GM18526 (cell line): Measurements from ENCODE around the gene CD274.

Experiments
- POLR2A ChIP-seq: IDR thresholded peaks from 3 replicates; pipeline ENCODE4 v1.6.1; 2011; ENCODE audit not compliant: insufficient read length; ENCODE audit errors: extremely low read depth

CD274 gene

DNA sequence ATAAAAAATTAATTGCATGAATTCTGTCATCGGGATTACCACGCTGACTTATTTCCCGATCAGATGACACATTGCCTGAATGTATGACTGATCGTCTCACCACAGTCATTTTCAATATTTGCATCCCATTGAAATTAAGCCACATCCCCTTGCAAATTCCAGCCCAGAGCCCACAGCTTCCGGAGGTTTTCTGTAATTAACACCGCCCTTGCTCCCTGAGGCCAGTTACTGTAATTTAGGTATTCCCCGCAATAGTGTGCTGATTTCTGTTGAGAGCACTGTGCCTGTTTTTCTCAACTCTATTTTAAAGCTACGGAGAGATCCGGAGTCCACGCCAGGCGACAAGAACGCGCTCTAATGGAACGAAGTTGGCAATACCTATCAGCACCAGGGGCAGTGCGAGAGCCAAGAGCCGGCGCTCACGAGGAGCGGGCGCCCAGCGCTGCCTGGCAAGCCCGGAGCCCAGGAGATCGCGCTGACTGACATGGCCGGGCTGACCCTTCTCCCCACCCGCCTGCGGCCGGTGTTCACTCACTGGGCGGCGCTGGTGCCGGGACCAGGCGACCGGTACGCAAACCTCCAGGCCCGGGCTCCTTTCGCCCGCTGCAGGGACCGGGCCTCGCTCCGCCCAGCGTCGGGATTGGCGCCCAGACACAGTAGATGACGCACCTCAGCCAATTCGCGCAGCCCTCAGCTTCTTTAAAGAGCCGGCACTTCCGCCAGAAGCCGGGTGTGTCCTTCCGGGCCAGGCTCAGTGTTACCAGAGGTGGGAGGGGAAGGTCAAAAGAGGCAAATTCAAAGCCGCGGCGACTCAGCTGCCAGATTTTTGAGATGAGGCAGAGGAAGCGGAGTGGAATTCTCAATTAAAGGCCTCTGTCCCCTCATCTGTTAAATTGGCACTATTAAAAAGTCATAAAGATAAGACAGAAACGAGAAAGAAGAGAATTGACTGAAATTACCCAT, 12.8 kb upstream of the CD274 start, which contains the start of gene PLGRKT:
Gene PLGRKT, minus strand, starts transcription at position 672 of the 963 bp plus-strand sequence. CDS start 5,948 bp downstream, outside the sequence.
- TF ChIP-seq POLR2A, result peak; percentile 95

DNA sequence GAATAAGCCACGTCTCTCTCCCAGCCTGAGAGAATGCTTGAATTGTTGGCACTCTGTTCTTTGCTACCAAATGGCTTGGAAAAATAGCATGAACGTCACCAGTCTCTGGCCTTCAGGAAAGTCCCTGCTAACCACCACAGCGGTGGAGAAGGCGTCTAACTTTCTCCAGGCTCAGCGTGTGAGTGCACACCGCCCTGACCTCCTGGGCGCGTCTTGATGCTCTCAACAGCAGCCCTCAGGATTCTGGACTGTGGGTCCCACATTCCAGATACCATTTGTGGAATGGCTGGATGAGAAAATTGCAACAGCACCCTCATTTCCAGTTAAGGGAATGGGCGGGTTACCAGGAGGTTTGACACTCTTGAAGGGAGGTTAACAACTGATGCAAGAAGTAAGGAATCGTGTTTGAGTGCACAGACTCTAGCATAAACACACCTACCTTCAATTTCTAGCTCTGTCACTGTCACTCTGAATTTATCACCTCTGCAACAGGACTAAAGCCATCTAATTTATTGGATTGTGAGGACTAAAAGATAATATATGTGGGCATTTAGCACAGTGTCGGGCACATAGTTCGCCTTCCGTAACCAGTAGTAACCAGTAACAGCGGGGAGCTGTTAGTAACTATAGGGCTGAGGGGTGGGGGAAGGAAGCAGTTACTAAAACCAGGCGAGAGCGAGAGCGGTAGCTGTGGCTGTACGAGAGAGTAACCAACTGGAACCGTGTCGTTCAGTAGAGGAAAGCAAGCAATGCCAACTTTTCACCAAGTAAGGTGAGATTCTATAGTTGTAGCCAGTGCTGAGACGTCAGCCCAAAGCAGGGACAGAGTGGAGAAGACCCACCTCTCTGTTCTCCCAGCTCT, 11.8 kb upstream of the CD274 start:
- peak; percentile 18 for TF ChIP-seq POLR2A

DNA sequence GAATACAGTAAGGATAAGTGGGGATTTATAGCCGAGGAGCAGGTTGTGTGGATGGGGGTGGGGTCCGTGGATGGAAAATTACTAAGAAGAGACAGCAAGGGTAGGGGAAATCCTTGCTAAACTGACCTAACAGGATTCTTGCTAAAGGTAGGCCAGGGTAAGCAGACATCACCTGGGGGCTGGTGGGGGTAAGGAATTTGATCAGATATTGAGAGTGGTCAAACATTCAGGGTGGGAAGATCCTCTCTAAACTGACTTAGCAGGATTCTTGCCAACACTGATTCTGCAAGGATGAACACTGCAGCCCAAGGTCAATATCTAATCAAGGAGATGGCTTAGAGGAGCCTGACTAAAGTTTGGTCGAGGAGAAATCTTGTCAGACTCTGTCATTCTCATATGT, 9.9 kb upstream of the CD274 start:
- TF ChIP-seq POLR2A, result no peak

DNA sequence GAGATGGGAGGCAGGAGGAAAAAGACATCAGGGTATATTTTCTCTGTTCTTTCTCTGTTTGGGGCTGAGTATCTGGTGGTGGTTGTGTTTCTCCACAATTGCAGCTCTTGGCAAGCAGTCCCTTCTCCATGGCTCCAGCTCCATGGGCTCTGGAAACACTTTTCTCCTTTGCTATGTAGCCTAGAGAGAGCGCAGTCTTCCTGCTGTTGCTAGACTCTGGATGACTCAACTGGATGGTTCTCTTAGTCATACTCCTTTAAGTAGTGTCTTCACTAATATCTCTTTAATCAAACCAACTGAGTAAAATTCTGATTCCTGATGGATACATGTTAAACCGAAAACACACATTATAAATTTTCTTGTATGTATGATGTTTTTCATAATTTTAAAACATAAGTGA, 9.3 kb upstream of the CD274 start:
- TF ChIP-seq POLR2A, result no peak

DNA sequence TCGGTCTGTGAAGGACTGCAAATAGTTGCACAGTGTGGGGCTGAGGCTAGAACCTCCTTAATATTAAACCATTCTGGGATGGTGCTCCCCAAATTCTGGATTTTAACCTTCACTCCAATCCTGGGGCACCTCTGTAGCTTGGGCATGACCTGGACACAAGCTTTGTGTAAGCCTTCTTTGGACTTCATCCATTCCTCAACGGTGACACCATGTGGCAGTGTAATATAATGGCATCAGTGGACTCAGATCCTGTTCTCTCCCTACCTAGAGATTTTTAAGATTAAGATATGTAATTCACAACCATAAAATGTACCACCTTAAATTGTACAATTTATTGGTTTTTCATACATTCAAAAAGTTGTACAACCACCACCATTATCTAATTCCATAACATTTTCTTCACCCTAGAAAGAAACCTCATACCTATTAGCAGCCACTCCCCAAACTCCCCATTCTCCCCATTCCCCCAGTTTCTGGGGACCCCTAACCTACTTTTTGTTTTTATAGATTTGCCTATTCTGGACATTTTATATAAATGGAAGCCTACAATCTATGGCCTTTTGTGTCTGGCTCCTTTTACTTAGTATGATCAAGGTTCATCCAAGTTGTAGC, 7.8 kb upstream of the CD274 start:
- TF ChIP-seq POLR2A, result no peak

DNA sequence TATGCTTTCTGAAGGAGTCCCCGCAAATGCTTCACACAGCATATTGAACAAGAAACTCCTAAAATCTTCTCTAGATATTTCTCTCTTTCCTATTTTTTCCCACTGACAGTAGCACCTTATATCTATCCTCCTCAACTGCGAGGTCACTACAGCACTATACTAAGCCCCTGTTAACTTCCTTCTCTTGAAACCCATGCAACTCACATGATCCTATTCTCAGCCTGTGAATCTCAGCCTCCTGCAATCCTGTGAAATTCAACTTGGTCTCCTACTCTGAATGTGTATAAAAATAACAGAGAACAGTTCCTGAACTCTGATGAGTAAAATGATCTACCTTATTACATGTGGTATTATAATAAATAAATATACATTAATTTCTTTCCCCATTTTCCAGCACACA, 6.5 kb upstream of the CD274 start:
- no peak for TF ChIP-seq POLR2A

DNA sequence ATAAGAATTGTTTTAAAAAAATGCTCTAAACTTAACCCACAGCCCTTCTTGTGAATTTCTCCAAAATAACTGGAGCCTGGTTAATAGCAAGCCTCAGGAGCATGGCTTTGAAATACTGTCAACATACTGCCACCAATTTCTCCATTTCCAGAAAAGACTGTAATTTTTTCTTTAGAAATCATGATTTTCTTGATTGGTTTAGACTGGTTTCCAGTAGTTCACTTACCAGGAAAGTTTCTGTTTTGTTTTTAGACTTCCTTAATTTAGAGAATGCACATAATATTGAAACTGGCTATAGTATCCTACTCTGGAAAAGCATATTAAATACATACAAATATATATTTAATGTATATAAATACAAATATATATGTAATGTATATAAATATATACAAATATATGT, 4.5 kb upstream of the CD274 start:
- no peak for TF ChIP-seq POLR2A

DNA sequence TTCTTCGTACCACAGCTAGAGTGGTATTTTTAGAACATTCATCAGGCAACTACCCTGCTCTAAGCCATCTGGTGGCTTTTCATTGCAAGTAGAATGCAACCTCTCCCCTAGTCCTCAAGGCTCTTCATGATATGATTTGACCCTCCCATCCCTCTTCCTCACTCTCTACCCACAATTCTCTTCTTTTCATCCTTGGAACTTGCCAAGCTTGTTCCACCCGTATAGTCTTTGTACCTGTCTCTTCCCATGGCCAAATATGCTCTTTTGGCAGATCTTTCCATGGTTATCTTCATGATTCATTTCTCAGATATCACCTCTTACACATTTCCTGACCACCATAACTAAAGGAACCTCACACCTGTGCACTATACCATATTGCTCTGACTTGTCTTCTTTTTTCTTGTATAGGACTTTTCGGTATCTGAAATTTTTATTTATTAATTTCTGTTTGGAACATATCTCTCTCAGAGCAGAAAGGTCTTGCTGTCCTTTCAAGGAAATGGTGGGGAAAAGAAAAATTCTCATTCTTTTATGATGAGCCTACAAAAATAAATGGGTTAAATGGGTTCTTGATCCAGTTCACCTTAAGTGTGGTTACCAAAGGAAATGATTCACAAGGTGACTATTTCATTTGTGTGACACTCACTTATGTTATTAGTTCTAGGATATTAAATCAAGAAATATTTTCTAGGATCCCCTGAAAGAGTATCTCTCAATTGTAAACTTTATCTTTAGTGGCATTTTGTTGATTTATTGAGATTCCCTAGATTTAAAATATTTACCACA, 3.7 kb upstream of the CD274 start:
- TF ChIP-seq POLR2A, result no peak

DNA sequence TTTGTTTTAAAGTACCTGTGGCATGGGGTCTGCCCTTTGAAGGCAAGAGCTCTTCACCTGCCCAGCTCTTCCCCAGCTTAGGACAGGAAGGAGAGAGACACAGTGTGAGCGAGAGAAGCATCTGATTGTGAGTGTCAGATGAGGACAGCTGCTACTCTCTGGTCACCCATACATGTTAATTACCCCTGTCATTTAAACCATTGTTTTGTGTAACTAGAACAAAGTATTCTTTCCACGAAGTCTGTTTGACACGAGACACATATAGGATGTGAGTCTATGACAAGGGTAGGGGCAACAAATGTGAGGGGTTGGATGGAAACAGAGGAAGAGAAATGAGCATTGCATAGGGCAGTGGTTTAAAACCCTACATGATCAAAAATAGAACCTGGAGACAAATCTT, 3.0 kb upstream of the CD274 start:
- no peak for TF ChIP-seq POLR2A

DNA sequence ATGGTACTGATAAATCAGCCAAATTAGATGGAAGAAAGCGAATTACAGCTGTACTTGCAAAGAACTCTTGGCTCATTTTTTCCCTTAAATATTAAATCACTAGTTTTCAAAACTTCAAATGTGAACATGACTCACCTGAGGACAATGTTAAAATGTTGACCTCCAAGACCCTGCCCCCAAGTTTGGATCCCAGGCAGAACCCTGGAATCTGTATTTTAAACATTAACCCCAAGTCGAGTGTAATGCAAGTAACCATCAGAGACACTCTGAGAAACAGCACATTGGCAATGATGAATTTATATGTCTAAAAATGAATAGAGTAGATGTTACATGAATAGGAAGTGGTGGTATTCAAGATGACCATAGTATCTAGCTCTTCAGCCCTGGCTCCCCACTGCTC, 2.3 kb upstream of the CD274 start:
- TF ChIP-seq POLR2A, result no peak

DNA sequence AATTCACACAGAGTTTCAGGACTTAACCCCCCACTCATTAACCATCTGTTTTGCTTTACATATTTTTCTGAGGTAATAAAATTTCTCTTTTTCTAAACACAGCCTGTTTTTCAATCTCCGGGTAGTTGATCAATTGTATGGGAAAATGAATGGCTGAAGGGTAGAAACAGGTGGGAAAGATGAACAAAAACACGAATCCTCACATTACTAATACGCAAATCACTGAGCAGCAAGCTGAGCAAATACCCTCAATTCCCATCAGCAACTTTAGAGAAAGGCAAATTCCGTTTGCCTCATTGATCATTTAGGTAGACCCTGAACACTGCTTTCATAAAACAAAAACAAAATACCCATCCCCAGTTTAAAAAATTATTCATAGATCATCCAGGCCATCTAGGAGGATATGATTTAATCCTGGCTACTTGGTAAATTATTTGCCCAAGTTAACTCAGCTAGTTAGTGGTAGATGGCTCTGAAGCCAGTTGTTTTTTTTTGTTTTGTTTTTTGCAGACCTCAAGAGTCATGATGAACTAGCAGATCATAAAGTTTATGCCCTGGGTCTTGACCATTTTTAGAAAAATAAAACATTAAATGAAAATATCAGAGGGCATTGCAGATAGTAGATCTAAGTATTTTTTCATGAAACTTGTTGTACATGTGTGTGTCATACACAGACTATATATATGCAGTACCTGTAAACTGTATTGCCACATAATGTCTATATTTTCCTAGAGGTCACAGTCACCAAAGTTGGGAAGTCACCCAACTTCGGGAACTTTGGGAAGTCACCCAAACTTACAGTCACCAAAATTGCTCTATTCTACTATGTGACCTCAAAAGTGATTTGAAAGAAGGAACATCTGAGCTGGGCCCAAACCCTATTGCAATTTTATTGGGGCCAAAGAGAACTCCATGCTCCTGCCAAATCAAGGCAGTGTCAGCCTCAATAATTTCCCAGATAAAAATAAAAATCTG, 1.6 kb upstream of the CD274 start:
- no peak for TF ChIP-seq POLR2A

DNA sequence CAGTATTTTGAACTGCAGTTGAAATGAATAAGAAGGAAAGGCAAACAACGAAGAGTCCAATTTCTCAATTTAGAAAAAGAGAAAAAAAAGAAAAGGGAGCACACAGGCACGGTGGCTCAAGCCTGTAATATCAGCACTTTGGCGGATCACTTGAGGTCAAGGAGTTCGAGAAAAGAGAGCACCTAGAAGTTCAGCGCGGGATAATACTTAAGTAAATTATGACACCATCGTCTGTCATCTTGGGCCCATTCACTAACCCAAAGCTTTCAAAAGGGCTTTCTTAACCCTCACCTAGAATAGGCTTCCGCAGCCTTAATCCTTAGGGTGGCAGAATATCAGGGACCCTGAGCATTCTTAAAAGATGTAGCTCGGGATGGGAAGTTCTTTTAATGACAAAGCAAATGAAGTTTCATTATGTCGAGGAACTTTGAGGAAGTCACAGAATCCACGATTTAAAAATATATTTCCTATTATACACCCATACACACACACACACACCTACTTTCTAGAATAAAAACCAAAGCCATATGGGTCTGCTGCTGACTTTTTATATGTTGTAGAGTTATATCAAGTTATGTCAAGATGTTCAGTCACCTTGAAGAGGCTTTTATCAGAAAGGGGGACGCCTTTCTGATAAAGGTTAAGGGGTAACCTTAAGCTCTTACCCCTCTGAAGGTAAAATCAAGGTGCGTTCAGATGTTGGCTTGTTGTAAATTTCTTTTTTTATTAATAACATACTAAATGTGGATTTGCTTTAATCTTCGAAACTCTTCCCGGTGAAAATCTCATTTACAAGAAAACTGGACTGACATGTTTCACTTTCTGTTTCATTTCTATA, 602 bp upstream of the CD274 start:
- no peak for TF ChIP-seq POLR2A

DNA sequence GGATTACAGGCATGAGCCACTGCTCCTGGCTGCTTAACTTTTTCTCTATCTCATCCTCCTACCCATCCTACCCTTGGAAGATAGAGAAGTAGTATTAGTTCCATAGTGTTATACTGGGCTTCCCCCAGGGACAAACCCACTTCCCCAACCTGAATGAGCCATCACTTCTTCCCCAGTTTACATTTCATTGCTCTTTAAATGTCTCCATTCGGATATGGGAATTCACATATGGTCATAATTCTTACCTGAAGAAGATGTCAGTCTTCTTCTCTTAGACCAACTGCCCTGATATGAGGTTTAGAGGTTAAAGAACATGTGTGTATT, 1.9 kb downstream of the CD274 start:
- no peak for TF ChIP-seq POLR2A

DNA sequence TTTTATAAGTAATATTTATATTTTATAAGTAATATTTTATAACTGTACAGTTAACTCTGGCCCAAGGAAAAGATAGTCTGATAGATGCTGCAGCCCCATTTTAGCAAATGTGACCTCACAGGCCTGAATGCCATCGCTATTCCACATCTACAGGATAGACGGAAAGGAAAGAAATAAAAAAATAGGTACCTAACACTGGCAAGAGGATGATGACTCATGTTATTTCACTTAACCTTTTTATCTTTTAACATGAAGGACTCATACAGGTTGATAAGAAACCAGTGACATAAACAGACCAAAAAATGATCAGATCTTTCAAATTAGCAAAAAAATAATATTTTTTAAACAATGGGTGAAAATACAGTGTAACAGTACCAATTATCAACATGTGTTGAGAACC, 2.7 kb downstream of the CD274 start:
- TF ChIP-seq POLR2A, result no peak
